HCT116 (cell line): ENCODE data around the gene IFNL1. TPM values are rescaled to one million over a fixed set of nuclear protein-coding genes. Genes with fewer than 3 reads are reported as not detected.

Experiments
- ATAC-seq: fragments of 200-7000 bp; cut with Tn5 transposase; 2 replicates; pipeline ENCODE4 v1.9.1; 2020; ENCODE audit warnings: mild to moderate bottlenecking, moderate library complexity
- BruUV-seq: library from RNA; stranded (reverse); fragments of 400-500 nt; replicated peaks from 2 replicates; lab custom pipeline; 2021; lab: Mats Ljungman, UMichigan
- CTCF ChIA-PET: fragments of 300-600 bp; sonication (Branson Sonifier 250); formaldehyde crosslinking; loops from one replicate; lab custom pipeline; 2021; ENCODE audit warnings: antibody characterized with exemption; lab: Charles Lee
- POLR2A ChIA-PET: fragments of 300-600, 350-600 bp; sonication (Branson Sonifier 250); formaldehyde crosslinking; loops from one replicate; lab custom pipeline; 2021; ENCODE audit warnings: antibody characterized with exemption; lab: Charles Lee
- RAD21 ChIA-PET, 2 experiments: fragments of 300-600 bp; sonication (Branson Sonifier 250); formaldehyde crosslinking; loops; one replicate each; lab custom pipeline; 2023; ENCODE audit warnings: low total read pairs in 2 of 2; ENCODE audit not compliant: uncharacterized antibody in 2 of 2, unreplicated experiment in 2 of 2, low non-redundant PET in 1 of 2; lab: Charles Lee
- DNase-seq: peaks from one replicate; pipeline ENCODE4 v3.0.0-alpha.2; 2010; ENCODE audit warnings: low read depth, low spot score
- H2AFZ ChIP-seq: fragments of 200-600 bp; shearing (Covaris generic), sonication (generic); 2 replicates; pipeline ENCODE4 v1.6.1; 2017; ENCODE audit warnings: low read depth, mixed run types, mixed read lengths, antibody characterized with exemption, low read length; ENCODE audit not compliant: poor library complexity, severe bottlenecking
- H3K27ac ChIP-seq: 2 replicates; pipeline ENCODE4 v1.5.1; 2012; ENCODE audit warnings: low read depth, low read length
- H3K27me3 ChIP-seq: fragments of 200-600 bp; sonication (generic); 2 replicates; pipeline ENCODE4 v1.6.1; 2016; ENCODE audit warnings: mixed run types, low read length, mixed read lengths; ENCODE audit not compliant: insufficient read depth
- H3K36me3 ChIP-seq, 2 experiments: fragments of 200-500 bp in 1 of 2; fragments of 200-600 bp in 1 of 2; sonication (Bioruptor generic) in 1 of 2; sonication (generic) in 1 of 2; 2 replicates each; pipeline versions ENCODE4 v1.5.1 to v1.6.1; 2014 to 2016; ENCODE audit warnings: low read length in 2 of 2, inconsistent platforms in 1 of 2, mixed read lengths in 1 of 2, mixed run types in 1 of 2; ENCODE audit not compliant: insufficient read depth in 2 of 2, control insufficient read depth in 1 of 2
- H3K4me1 ChIP-seq, 2 experiments: fragments of 200-600 bp in 1 of 2; sonication (generic) in 1 of 2; 2 replicates each; pipeline versions ENCODE4 v1.5.1 to v1.6.1; 2012 to 2017; ENCODE audit warnings: low read length in 2 of 2, inconsistent platforms in 1 of 2, mild to moderate bottlenecking in 1 of 2, mixed read lengths in 1 of 2, mixed run types in 1 of 2, moderate library complexity in 1 of 2; ENCODE audit not compliant: insufficient read depth in 2 of 2, control insufficient read depth in 1 of 2
- H3K4me2 ChIP-seq: fragments of 200-600 bp; sonication (generic); 2 replicates; pipeline ENCODE4 v1.6.1; 2017; ENCODE audit warnings: mixed run types, low read length, mixed read lengths
- H3K4me3 ChIP-seq, 2 experiments: fragments of 200-600 bp in 1 of 2; sonication (generic) in 1 of 2; replicated peaks in 1 of 2; 2 replicates each; pipeline ENCODE4 v1.5.1; 2011 to 2016; ENCODE audit warnings: low read length in 2 of 2, control low read depth in 1 of 2, low read depth in 1 of 2, mild to moderate bottlenecking in 1 of 2, mixed read lengths in 1 of 2, mixed run types in 1 of 2
- H3K79me2 ChIP-seq: fragments of 200-600 bp; sonication (generic); 2 replicates; pipeline ENCODE4 v1.6.1; 2017; ENCODE audit warnings: mild to moderate bottlenecking, mixed run types, low read length, moderate library complexity, mixed read lengths; ENCODE audit not compliant: insufficient read depth
- H3K9ac ChIP-seq: fragments of 200-600 bp; sonication (generic); 2 replicates; pipeline ENCODE4 v1.6.1; 2016; ENCODE audit warnings: low read length, mixed read lengths
- H3K9me2 ChIP-seq: fragments of 200-600 bp; sonication (generic), shearing (Covaris generic); 2 replicates; pipeline ENCODE4 v1.6.1; 2017; ENCODE audit warnings: mixed run types, mild to moderate bottlenecking, moderate library complexity; ENCODE audit not compliant: insufficient read depth
- H3K9me3 ChIP-seq, 2 experiments: fragments of 200-500 bp in 1 of 2; fragments of 200-600 bp in 1 of 2; sonication (Bioruptor generic) in 1 of 2; sonication (generic) in 1 of 2; 2 replicates each; pipeline ENCODE4 v1.6.1; 2014 to 2017; ENCODE audit warnings: low read length in 2 of 2, mixed read lengths in 2 of 2, inconsistent platforms in 1 of 2, low read depth in 1 of 2, mild to moderate bottlenecking in 1 of 2, mixed run types in 1 of 2, moderate library complexity in 1 of 2; ENCODE audit not compliant: control insufficient read depth in 1 of 2, insufficient read depth in 1 of 2
- H4K20me1 ChIP-seq: fragments of 200-600 bp; sonication (generic), shearing (Covaris generic); 2 replicates; pipeline ENCODE4 v1.6.1; 2017; ENCODE audit warnings: mixed run types, mild to moderate bottlenecking, moderate library complexity; ENCODE audit not compliant: insufficient read depth
- CBX3 ChIP-seq: IDR thresholded peaks from 2 replicates; pipeline ENCODE4 v1.6.1; 2012; ENCODE audit warnings: low read depth
- EGR1 ChIP-seq: IDR thresholded peaks from 2 replicates; pipeline ENCODE4 v1.6.1; 2012; ENCODE audit warnings: low read depth
- EZH2 ChIP-seq: fragments of 200-600 bp; sonication (generic); IDR thresholded peaks from 2 replicates; pipeline ENCODE4 v1.6.1; 2017; ENCODE audit warnings: antibody characterized with exemption, mixed run types
- EZH2phosphoT487 ChIP-seq: fragments of 200-600 bp; IDR thresholded peaks from 2 replicates; pipeline ENCODE4 v1.6.1; 2018; ENCODE audit warnings: antibody characterized with exemption, borderline replicate concordance
- FOSL1 ChIP-seq: IDR thresholded peaks from 2 replicates; pipeline ENCODE4 v1.6.1; 2012; ENCODE audit warnings: low read depth
- JUND ChIP-seq: IDR thresholded peaks from 2 replicates; pipeline ENCODE4 v1.6.1; 2012
- POLR2A ChIP-seq: IDR thresholded peaks from 2 replicates; pipeline ENCODE4 v1.7.0; 2011; ENCODE audit warnings: borderline replicate concordance; ENCODE audit not compliant: insufficient read depth, insufficient read length; ENCODE audit errors: extremely low read depth
- POLR2AphosphoS5 ChIP-seq: IDR thresholded peaks from 2 replicates; pipeline ENCODE4 v1.6.1; 2011; ENCODE audit warnings: mild to moderate bottlenecking, low read depth, low read length, moderate library complexity
- SIN3A ChIP-seq: IDR thresholded peaks from 2 replicates; pipeline ENCODE4 v1.6.1; 2012; ENCODE audit warnings: low read depth
- SP1 ChIP-seq: IDR thresholded peaks from 2 replicates; pipeline ENCODE4 v1.6.1; 2012; ENCODE audit warnings: low read depth
- ZBTB33 ChIP-seq: IDR thresholded peaks from 2 replicates; pipeline ENCODE4 v1.6.1; 2011; ENCODE audit warnings: mild to moderate bottlenecking, low read length, moderate library complexity; ENCODE audit not compliant: insufficient replicate concordance; ENCODE audit errors: extremely low read depth
- intact Hi-C: fragments of 100-400 bp; cut with micrococcal nuclease; formaldehyde crosslinking; loops from 2 replicates; pipeline ENCODE4 v1.10.0; 2022
- total RNA-seq: library from RNA; stranded (reverse); gene quantifications from one replicate; pipeline ENCODE4 v1.2.1, GENCODE V29; 2021; ENCODE audit not compliant: unreplicated experiment
- TF ChIP-seq, protein P1 (sequence below), 3 experiments: fragments of 200-600 bp in 1 of 3; sonication (generic) in 1 of 3; IDR thresholded peaks in 2 of 3; conservative IDR thresholded peaks in 1 of 3; 2 replicates each; pipeline ENCODE4 v1.5.1; 2012 to 2017; ENCODE audit warnings: low read depth in 2 of 3, low read length in 2 of 3, antibody characterized with exemption in 1 of 3, borderline replicate concordance in 1 of 3, control low read depth in 1 of 3, mild to moderate bottlenecking in 1 of 3, mixed read lengths in 1 of 3, mixed run types in 1 of 3, moderate library complexity in 1 of 3; ENCODE audit not compliant: insufficient read depth in 1 of 3

Gene IFNL1
- total RNA-seq, 1 experiment from 2014 or later: not detected

DNA sequence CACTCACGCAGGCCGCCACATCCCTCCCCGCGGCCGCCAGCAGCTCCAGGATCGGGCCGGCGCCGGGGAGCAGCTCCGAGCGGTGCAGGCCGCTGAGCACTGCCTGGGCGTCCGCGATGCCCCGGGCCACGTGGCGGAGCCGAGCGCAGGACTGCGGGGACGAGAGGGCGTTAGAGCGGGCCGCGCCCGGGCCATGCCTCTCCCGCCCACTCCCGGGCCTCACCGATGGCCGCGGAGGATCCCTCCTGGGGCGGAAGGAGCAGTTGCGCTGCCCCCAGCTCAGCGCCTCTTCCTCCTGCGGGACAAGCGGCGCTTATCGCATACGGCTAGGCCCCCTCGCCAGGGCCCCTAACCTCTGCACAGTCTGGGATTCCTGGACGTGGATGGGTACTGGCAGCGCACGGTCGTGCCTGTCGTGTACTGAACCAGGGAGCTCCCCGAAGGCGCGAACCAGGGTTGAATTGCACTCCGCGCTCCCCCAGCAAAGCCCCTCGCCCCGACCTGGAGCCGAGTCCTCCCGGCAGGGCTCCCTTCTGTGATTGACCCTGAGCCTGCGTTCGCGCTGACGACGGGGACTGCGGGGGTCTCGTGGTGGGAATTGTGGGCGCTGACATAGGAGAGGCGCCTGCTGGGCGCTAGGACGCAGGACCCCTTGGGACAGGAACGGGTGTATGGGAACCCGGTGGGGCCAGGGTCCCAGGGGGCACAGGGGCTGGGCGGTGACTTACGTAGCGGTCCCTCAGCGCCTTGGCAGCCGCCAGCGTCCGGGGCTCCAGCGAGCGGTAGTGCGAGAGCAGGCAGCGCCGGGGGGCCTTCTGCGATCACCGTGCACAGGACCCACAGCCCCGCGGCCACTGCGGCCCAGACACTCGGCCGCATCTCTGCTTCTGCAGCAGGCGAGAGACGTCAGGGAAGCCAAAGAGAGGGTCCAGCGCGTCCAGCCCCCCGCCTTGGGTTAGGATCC lies 48.2 kb upstream of the IFNL1 start:
- intact Hi-C loops: no loop called here
- CTCF ChIA-PET: no interaction called here
- no peak for DNase-seq
- BruUV-seq: no TSS peak
- Histone ChIP-seq H3K36me3 (no peaks in the 10 kb centered on the region), H3K9ac (no peak overlapping the region)
- no peak for TF ChIP-seq EGR1
- TF ChIP-seq SP1: no peak
- no peak for TF ChIP-seq ZBTB33
- no peak for TF ChIP-seq POLR2A
- TF ChIP-seq CBX3: no peak
- TF ChIP-seq SIN3A: no peak
- no peak for TF ChIP-seq JUND
- no peak for TF ChIP-seq FOSL1
- TF ChIP-seq EZH2: no peak
- TF ChIP-seq POLR2AphosphoS5: no peak
- TF ChIP-seq, protein P1, sequence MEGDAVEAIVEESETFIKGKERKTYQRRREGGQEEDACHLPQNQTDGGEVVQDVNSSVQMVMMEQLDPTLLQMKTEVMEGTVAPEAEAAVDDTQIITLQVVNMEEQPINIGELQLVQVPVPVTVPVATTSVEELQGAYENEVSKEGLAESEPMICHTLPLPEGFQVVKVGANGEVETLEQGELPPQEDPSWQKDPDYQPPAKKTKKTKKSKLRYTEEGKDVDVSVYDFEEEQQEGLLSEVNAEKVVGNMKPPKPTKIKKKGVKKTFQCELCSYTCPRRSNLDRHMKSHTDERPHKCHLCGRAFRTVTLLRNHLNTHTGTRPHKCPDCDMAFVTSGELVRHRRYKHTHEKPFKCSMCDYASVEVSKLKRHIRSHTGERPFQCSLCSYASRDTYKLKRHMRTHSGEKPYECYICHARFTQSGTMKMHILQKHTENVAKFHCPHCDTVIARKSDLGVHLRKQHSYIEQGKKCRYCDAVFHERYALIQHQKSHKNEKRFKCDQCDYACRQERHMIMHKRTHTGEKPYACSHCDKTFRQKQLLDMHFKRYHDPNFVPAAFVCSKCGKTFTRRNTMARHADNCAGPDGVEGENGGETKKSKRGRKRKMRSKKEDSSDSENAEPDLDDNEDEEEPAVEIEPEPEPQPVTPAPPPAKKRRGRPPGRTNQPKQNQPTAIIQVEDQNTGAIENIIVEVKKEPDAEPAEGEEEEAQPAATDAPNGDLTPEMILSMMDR (IDR thresholded peaks at IDR 0.05 in 2 of 3, conservative IDR thresholded peaks at IDR 0.05 in 1 of 3; ENCODE audit: borderline replicate concordance in 1 of 3, insufficient read depth in 1 of 3, low read depth in 2 of 3, low read length in 2 of 3): no peak
- TF ChIP-seq EZH2phosphoT487: no peak
- TF ChIP-seq, all 23 proteins: peak for 0
- no peaks in the 10 kb centered on the region for H3K27me3 ChIP-seq
- H2AFZ ChIP-seq: no peak overlapping the region
- no peaks in the 10 kb centered on the region for H3K9me3 ChIP-seq
- H3K4me3 ChIP-seq: no peak overlapping the region
- ChIA-PET POLR2A (no interaction called here), RAD21 (no interaction called here)
- H4K20me1 ChIP-seq: no peaks in the 10 kb centered on the region
- no peak for ATAC-seq
- H3K27ac ChIP-seq: no peak overlapping the region
- H3K9me2 ChIP-seq: no peaks in the 10 kb centered on the region
- H3K4me2 ChIP-seq: no peak overlapping the region
- no peaks in the 10 kb centered on the region for H3K4me1 ChIP-seq
- H3K79me2 ChIP-seq: no peaks in the 10 kb centered on the region
